Endothelial cell of hepatic sinusoid (primary cell): Measurements from ENCODE around the gene LRIG1.

Experiments
- in situ Hi-C: cut with HindIII; loops from 2 replicates; pipeline ENCODE4 v1.10.0; 2017; ENCODE audit warnings: low sequenced_read_pairs

The LRIG1 gene

DNA sequence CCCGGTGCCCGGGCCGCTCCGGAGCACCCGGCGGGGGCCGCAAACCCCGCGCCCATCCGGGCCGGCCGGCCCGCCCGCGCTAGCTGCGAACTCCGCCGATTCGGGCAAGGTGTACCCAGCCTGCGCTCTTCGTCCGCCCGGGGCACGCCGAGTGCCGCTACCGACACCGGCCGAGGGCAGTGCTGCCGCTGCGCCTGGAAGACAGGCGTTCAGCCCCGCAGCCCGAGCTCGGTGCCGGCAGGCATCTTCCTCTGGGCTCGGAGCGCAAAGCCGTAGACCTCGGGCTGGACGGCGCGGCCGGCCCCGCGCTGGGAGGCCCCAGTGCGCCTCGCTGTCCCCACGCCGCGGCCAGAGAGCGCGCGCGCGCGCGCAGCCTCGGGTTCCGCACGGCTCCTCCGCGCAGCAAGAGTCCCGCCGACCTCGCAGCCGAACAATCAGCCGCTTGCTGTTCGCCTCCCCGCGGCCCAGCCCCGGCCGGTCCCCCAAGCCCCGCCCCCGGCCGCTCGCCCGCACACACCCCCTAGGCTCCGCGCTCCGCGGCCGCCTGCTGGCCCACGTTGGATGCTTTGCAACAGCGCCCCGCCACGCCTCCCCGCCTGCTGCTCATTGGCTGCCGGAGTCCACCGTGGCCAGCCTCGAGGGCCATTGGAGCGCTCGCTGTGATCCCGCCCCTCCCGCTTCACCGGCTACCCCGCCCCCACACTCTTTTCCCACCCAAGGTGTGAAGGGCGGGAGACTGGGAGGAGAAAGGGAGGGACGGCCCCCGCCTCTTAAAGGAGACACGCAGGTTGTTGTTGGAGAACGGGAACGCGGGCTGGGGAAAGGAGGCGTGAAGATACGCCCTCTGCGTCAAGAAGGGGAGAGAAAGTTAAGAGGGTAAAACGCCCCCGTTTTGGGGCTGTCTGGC is at the start of gene LRIG1:
Gene LRIG1, minus strand, starts transcription at position 447 of the 907 bp plus-strand sequence. CDS start 615 bp downstream, outside the sequence.
- in situ Hi-C loops = no loop called here

GRCh38 chr3:66544619-66545429 is 44.0 kb upstream of the LRIG1 start:
- in situ Hi-C loops = no loop called here

GRCh38 chr3:66542153-66542552 is 41.3 kb upstream of the LRIG1 start:
- in situ Hi-C loops = no loop called here

- in situ Hi-C loops = no loop called here
These were observed 38.7 kb upstream of the LRIG1 start for GRCh38 chr3:66539466-66539989.

DNA sequence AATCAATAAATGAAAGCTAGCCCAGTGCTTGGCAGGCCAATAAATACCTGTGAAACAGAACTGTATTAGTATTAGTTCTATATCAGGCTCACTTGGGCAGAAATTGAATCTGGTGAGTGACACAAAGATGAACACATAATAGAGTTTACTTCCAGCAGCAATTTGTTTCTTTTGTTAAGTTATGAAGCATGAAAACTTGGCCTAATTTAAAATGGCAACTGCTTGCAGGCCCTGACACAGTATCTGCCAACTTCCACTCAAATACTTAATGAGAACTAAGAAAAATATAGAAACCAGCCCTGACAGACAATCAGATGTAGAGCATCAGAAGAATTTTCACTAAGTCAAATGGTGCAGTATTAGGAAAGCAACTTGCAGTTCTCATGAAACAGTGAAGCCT is 37.6 kb upstream of the LRIG1 start:
- in situ Hi-C loops = no loop called here

DNA sequence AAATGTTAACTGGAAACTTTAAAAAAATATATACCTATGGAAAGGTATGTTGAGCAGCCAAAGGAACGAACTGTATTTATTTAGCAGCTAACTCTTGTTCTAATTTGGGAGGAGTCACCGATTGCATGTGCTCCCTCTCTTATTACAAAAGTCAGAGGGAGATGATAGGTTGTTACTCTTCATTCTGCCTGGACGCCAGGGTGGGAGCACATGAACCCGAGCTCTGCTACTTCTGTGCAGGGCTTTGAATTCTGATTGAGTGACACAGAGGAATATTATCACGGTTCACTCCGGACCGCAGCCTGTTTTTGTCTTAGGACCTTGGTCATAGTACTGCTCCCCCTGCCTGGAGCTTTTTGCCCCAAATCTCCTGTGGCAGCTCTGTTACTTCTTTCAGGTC is 36.9 kb upstream of the LRIG1 start:
- in situ Hi-C loops = no loop called here

DNA sequence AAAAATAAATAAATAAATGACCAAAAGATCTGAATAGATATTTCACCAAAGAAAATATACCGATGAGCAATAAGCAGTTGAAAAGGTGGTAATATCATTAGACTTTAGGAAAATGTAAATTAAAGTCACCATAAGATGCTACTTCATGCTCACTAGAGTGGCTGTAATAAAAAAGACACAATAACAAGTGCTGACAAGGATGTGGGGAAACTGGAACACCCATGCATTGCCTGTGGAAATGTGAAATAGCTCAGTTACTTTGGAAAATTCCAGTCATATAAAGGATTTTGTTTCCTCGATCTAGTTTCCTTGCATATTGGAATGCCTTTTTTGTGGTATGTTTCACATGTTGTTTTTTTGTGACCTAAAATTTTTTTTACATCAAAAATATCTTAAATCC is 36.0 kb upstream of the LRIG1 start:
- in situ Hi-C loops = no loop called here

- in situ Hi-C loops = no loop called here
These were observed 33.6 kb upstream of the LRIG1 start for GRCh38 chr3:66534304-66534845.

DNA sequence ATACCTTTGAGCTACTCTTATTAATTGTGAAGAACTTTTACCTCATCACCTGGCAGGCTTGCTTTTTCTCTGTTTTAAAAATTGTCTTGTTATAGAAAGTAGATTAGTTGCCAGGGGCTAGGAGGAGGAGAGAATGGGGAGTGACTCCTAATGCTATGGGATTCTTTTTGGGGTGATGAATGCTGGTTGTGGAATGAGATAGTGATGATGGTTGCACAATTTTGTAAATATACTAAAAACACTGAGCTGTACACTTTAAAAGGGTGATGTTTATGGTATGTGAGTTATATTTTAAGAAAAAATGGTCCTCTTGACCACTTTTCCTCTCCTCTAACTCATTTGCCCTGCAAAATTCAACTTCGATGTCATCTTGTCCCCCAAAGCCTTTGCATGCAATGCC is 31.8 kb upstream of the LRIG1 start:
- in situ Hi-C loops = no loop called here

- in situ Hi-C loops = no loop called here
These were observed 31.4 kb upstream of the LRIG1 start for GRCh38 chr3:66532160-66532587.

DNA sequence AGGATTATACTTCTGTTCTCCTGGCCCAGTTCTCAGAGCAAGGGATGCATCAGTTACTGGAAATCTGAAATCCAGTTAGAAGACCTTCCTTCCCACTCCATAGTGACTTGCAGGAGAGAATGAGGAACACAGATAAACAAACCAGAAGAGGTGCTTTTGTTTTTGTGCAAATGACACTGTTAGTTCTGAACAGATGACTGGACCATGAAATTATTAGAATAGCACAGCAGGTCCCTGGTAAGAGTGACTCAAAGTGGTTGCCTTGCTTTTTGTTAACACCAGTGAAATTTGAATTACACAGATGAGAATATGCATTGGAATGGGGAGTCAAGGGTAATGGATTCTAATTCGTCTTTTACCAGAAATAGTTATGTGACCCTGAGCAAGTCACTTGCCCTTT is 30.4 kb upstream of the LRIG1 start:
- in situ Hi-C loops = no loop called here

DNA sequence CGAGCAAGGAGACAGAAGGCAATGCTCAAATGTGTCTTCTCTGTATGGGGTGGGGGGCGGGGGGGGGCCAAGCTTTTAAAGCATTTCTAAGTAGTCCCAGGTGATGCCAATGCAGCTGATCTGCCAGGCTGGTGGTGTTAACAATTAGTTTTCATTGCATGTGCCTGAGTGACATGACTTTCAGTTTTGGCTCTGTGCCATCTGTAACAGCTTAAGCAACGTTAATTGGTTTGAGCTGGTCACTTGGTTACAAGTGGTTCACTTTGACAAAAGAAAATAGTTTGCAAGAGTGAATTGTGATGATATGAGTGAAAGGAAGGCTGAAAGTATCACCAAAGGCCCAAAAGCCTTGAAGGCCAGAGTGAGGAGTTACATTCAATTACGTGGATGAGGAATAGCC is 26.4 kb upstream of the LRIG1 start:
- in situ Hi-C loops = no loop called here

GRCh38 chr3:66525771-66526170 is 24.9 kb upstream of the LRIG1 start:
- in situ Hi-C loops = no loop called here

DNA sequence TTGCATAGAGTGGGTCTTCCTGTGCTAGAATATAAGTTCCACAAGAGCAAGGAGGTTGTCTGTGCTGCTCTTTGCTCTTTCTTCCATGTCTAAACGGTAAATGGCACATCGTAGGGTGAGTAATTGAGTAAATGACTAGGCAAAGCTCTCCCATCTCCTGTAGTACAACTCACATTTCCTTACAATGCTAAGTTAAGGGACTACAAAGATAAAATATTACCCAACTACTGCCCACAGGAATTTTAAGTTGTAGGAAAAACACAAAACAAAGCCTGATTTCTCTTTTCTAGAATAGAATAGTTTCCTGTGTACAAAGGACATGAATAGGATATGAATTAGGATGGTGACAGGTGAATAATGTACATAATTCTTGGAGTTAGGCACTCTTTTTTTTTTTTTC is 19.9 kb upstream of the LRIG1 start:
- in situ Hi-C loops = no loop called here

- in situ Hi-C loops = no loop called here
These were observed 17.8 kb upstream of the LRIG1 start for GRCh38 chr3:66518644-66519043.

DNA sequence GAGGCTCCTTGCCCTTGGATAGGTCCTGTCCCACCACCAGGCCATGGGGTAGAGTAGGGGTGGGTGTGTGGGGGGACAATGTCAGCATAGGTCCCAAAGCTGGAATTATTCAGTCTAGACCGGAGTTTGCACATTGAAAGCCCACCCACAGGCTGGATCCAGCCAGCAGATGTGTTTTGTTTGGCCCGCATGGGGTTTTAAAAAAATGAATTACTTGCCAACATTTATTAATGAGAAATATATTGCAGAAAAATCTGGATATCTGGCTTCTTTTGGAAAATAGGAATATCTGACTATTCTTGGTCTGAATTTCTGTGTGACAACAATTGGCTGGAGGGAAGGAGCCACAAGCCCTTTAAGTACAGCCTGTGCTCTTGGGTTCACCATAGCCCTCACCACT is 17.3 kb upstream of the LRIG1 start:
- in situ Hi-C loops = no loop called here

DNA sequence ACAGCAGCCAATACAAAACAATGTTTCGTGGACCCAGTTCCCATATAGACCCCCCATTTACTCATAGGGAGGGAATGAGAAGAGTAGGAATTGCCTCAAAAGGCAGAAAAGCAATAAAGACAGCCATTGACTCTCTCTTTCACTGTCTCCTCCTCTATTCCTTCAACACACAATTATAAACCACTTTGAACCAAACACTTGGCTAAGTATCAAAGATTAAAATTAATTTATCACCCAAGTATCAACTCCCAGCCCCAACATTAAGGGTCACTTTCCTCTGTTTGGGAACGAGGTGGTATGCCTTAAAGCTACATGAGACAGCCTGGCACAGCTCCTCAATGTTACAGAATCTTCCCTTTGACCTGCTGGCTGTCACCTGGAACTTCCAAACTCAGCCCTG is 16.4 kb upstream of the LRIG1 start:
- in situ Hi-C loops = no loop called here

- in situ Hi-C loops = no loop called here
These were observed 7.6 kb upstream of the LRIG1 start for GRCh38 chr3:66508461-66508860.

DNA sequence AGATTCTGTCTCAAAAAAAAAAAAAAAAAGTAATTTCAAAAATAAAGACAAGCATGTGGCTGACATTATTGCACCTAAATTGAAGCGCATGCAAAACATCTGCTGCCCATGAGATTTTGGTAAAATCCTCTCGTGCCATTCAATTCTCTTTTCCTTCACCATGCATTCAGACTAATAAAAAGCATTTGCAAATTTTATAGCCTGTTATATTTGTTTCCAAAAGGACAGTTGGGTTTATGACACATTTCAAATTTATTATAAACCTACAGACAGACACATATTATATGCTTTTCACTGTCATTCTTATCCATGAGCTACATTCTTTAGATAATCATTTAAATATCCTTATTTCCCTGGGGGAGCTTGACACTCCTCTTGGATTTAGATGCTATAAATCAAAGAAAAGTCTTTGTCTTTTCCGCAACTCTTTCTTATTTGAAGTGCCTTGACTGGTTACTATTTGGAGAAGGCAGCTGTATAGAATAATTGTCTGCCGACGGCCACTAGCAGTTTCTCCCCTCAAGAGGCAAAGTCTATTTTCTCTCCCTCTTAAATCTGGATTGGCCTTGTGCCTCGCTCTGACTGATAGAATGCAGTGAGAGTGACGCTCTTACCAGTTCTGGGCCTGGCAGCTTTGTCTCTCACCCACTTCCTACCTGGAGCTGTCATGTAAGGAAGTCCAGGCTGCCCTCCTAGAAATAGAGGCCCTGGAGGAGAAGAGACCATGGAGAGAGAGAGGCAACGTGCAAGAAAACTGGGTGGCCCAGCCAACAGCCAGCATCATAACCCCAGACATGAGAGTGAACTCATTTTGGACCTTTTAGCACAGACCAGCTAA is 6.8 kb upstream of the LRIG1 start:
- in situ Hi-C loops = no loop called here

DNA sequence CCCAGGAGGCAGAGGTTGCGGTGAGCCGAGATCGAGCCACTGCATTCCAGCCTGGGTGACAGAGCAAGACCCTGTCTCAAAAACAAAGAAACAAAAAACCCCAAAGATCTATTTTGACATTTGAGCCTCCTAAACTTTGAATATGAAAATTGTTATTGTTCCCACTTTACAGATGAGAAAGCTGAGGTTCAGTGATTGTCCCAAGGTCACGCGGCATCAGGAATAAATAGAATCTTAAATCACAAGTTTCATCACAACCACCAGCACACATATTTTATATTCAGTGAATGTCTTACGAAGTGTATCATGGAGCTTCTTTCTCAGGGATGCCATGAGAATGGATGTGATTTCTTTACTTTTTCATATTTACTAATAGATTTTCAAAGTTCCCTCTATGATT is 5.3 kb upstream of the LRIG1 start:
- in situ Hi-C loops = no loop called here
